Prostate gland (tissue), 2 donors: ENCODE measurements around the gene PTBP3. TPM values are rescaled to one million over a fixed set of nuclear protein-coding genes. Genes with fewer than 3 reads are reported as not detected.

Source experiments
- DNase-seq: peaks from one replicate; pipeline ENCODE4 v3.0.0-alpha.2; 2019; ENCODE audit warnings: low spot score
- H3K27ac ChIP-seq, 2 donors: fragments of 200-600 bp; sonication (generic); 2 replicates each; pipeline ENCODE4 v1.5.1; 2017 to 2019
- H3K27me3 ChIP-seq: fragments of 200-600 bp; sonication (generic); replicated peaks from 2 replicates; pipeline ENCODE4 v1.5.1; 2019; ENCODE audit not compliant: insufficient read depth
- H3K36me3 ChIP-seq, 2 donors: fragments of 200-600 bp; sonication (generic); 1 replicate in 1 of 2; 2 replicates in 1 of 2; pipeline versions ENCODE4 v1.5.1 to v1.8.1; 2017 to 2019
- H3K4me1 ChIP-seq: fragments of 200-600 bp; sonication (generic); replicated peaks from 2 replicates; pipeline ENCODE4 v1.5.1; 2019
- H3K4me3 ChIP-seq, 2 donors: fragments of 200-600 bp; sonication (generic); 2 replicates each; pipeline ENCODE4 v1.5.1; 2017 to 2019
- H3K9me3 ChIP-seq: fragments of 200-600 bp; sonication (generic); 2 replicates; pipeline ENCODE4 v1.5.1; 2017
- CTCF ChIP-seq, 4 experiments: fragments of 200-600 bp in 2 of 4; fragments of 450-650 bp in 2 of 4; sonication (generic) in 2 of 4; IDR thresholded peaks; 1 replicate in 3 of 4; 2 replicates in 1 of 4; pipeline ENCODE4 v1.5.1; 2016 to 2019; ENCODE audit warnings: antibody characterized with exemption in 4 of 4, mild to moderate bottlenecking in 2 of 4, moderate library complexity in 2 of 4
- POLR2A ChIP-seq: fragments of 450-650 bp; IDR thresholded peaks from one replicate; pipeline ENCODE4 v1.6.1; 2016; ENCODE audit warnings: antibody characterized with exemption, mild to moderate bottlenecking
- POLR2AphosphoS5 ChIP-seq: sonication (generic); formaldehyde crosslinking; IDR thresholded peaks from one replicate; pipeline ENCODE4 v1.6.1; 2017; ENCODE audit warnings: antibody characterized with exemption
- WGBS: methylation state at CpG from one replicate; pipeline ENCODE4 v1.1.5; 2018; 5-methylcytosine and 5-hydroxymethylcytosine counted together
- intact Hi-C: fragments of 100-400 bp; cut with DNase I; formaldehyde crosslinking; loops from one replicate; pipeline ENCODE4 v1.14.2; 2022
- total RNA-seq, 2 donors: library from RNA; depleted of rRNA; stranded (reverse); fragments of >200 nt; gene quantifications; one replicate each; pipeline ENCODE4 v1.1.0, GENCODE V29; 2016

The PTBP3 gene
- total RNA-seq, 2 donors from 2014 or later, result 56.6 to 140 TPM

GRCh38 chr9:112280904-112281303 lies 52.5 kb downstream of the PTBP3 start:
- no peak overlapping the region for H3K4me3 ChIP-seq
- intact Hi-C loops, result no loop called here
- WGBS, result 96% methylated on average over 2 of the region's 2 CpGs

GRCh38 chr9:112279501-112279900 lies 53.9 kb downstream of the PTBP3 start:
- no peak overlapping the region for H3K4me3 ChIP-seq
- intact Hi-C loops, result no loop called here
- H3K27me3 ChIP-seq, result no peaks in the 10 kb centered on the region
- no peaks in the 10 kb centered on the region for H3K9me3 ChIP-seq
- no peak overlapping the region for H3K27ac ChIP-seq
- no peaks in the 10 kb centered on the region for H3K4me1 ChIP-seq
- no peak for DNase-seq
- no peaks in the 10 kb centered on the region for H3K36me3 ChIP-seq
- no peak for TF ChIP-seq POLR2AphosphoS5
- no peak for TF ChIP-seq POLR2A
- TF ChIP-seq CTCF (IDR thresholded peaks at IDR 0.05), result no peak

More at GRCh38 chr9:112280904-112281303, 52.5 kb downstream of the PTBP3 start:
- no peak overlapping the region for H3K27ac ChIP-seq
- H3K9me3 ChIP-seq, result no peaks in the 10 kb centered on the region
- no peaks in the 10 kb centered on the region for H3K36me3 ChIP-seq
- DNase-seq, result no peak
- H3K4me1 ChIP-seq, result no peaks in the 10 kb centered on the region
- no peaks in the 10 kb centered on the region for H3K27me3 ChIP-seq
- TF ChIP-seq POLR2A, result no peak
- no peak for TF ChIP-seq POLR2AphosphoS5
- TF ChIP-seq CTCF (IDR thresholded peaks at IDR 0.05), result no peak

- Histone ChIP-seq H3K9me3 (no peaks in the 10 kb centered on the region), H3K4me1 (no peaks in the 10 kb centered on the region), H3K27ac (no peak overlapping the region), H3K4me3 (no peak overlapping the region), H3K36me3 (no peaks in the 10 kb centered on the region), H3K27me3 (no peaks in the 10 kb centered on the region)
- 46% methylated on average over 3 of the region's 3 CpGs for WGBS
- DNase-seq, result no peak
- TF ChIP-seq CTCF (IDR thresholded peaks at IDR 0.05), result no peak
- no peak for TF ChIP-seq POLR2AphosphoS5
- no peak for TF ChIP-seq POLR2A
- intact Hi-C loops, result no loop called here
Measured at GRCh38 chr9:112278152-112278551, 55.3 kb downstream of the PTBP3 start.

GRCh38 chr9:112274600-112274999 lies 58.8 kb downstream of the PTBP3 start:
- Histone ChIP-seq H3K4me1 (no peaks in the 10 kb centered on the region), H3K36me3 (no peaks in the 10 kb centered on the region), H3K27ac (no peak overlapping the region), H3K4me3 (no peak overlapping the region), H3K9me3 (no peaks in the 10 kb centered on the region), H3K27me3 (no peaks in the 10 kb centered on the region)
- no peak for DNase-seq
- TF ChIP-seq POLR2AphosphoS5, result no peak
- TF ChIP-seq POLR2A, result no peak
- no peak for TF ChIP-seq CTCF (IDR thresholded peaks at IDR 0.05)
- 90% methylated on average over 1 of the region's 1 CpG for WGBS
- intact Hi-C loops, result no loop called here

GRCh38 chr9:112273876-112274275 lies 59.5 kb downstream of the PTBP3 start:
- intact Hi-C loops, result no loop called here
- no peak for DNase-seq
- TF ChIP-seq CTCF (IDR thresholded peaks at IDR 0.05) (no peak), POLR2AphosphoS5 (no peak), POLR2A (no peak)
- no peaks in the 10 kb centered on the region for H3K4me1 ChIP-seq
- no peaks in the 10 kb centered on the region for H3K36me3 ChIP-seq
- no peak overlapping the region for H3K4me3 ChIP-seq
- H3K27ac ChIP-seq, result no peak overlapping the region
- H3K27me3 ChIP-seq, result no peaks in the 10 kb centered on the region
- WGBS, result 85% methylated on average over 3 of the region's 3 CpGs
- H3K9me3 ChIP-seq, result no peaks in the 10 kb centered on the region
